GM21515 (cell line): ENCODE results near the gene WDR6.
A peak's percentile ranks its signal among the peaks of the same experiment; 100 is the strongest.

Source experiments
- ATAC-seq: cut with Tn5 transposase; IDR thresholded peaks from one replicate; pipeline ENCODE4 v1.9.1; 2021; ENCODE audit not compliant: unreplicated experiment

Gene WDR6

DNA sequence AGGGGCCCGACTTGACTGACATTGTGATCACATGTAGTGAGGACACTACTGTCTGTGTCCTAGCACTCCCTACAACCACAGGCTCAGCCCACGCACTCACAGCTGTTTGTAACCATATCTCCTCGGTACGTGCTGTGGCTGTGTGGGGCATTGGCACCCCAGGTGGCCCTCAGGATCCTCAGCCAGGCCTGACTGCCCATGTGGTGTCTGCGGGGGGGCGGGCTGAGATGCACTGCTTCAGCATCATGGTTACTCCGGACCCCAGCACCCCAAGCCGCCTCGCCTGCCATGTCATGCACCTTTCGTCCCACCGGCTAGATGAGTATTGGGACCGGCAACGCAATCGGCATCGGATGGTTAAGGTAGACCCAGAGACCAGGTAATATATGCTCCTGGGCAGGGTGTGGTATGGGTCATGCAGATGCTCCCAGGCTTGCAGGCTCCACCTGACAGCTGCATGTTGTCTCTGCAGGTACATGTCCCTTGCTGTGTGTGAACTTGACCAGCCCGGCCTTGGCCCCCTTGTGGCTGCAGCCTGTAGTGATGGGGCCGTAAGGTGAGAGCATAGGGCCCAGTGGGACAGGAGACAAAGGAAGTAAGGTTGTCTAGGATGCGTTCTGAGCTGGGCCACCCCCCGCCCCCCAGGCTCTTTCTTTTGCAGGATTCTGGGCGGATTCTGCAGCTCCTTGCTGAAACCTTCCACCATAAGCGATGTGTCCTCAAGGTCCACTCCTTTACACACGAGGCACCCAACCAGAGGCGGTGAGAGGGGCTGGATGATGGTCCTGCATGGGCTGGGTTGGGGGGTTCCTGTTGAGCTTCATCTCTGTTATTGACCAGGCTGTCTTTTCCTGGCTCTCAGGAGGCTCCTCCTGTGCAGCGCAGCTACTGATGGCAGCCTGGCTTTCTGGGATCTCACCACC lies 6.8 kb downstream of the WDR6 start:
- no peak for ATAC-seq

DNA sequence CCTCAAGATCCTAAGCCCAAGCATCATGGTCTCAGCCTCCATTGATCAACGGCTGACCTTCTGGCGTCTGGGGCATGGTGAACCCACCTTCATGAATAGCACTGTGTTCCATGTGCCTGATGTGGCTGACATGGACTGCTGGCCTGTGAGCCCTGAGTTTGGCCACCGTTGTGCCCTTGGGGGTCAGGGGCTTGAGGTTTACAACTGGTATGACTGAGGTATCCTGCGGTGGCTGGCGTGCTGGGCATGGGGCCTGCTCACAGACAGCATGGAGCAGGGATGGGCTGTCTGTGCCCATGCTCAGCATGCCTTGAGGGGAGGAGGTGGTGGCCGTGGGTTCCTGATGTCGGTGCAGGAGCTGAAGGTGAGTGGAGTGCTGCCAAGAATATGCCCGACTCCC lies 7.9 kb downstream of the WDR6 start:
- no peak for ATAC-seq

GRCh38 chr3:49015765-49016164 lies 8.6 kb downstream of the WDR6 start:
- ATAC-seq = no peak

- ATAC-seq = no peak
These were observed 9.4 kb downstream of the WDR6 start for GRCh38 chr3:49016414-49017228.

- ATAC-seq = no peak
These were observed 10.2 kb downstream of the WDR6 start for GRCh38 chr3:49017229-49017970.

DNA sequence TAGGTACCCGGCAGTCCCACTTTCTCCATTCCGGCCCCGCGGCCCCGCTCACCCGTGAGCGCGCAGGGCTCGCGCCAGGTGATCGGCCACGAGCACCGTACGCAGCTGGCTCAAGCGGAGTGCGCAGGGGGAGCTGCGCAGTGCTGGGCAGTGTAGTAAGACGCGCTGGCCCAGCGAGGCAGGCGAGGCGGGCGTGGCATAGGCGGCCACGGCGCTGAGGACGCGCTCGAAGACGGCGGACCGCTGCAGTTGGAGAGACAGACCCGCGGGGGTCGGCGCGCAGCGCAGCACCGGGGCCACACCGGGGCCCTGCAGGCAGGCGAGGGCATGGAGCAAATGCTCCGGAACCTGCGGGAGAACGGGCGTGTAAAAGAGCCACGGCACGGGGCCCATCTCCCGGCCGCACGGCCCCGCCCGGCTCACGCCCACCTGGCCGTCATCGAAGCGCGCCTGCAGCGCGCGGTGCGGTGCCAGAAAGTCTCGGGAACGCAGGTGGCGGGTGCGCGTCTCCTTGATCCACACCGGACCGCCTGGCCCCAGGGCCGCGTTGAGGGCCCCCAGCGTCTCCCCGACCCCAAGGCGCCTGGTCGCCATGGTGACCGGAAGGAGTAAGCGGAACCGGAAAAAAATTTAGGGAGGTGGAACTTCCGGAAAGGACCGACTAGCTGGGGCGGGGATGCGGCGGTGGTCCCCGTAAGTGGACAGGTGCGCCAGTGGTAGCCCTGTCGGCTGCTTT lies 10.9 kb downstream of the WDR6 start, which contains the start of gene DALRD3:
Gene DALRD3 (minus strand): TSS at position 610 of the 736 bp plus-strand sequence. CDS start 16 bp downstream, at position 594.
- no peak for ATAC-seq

- no peak for ATAC-seq
These were observed 11.5 kb downstream of the WDR6 start for GRCh38 chr3:49018707-49019006.

DNA sequence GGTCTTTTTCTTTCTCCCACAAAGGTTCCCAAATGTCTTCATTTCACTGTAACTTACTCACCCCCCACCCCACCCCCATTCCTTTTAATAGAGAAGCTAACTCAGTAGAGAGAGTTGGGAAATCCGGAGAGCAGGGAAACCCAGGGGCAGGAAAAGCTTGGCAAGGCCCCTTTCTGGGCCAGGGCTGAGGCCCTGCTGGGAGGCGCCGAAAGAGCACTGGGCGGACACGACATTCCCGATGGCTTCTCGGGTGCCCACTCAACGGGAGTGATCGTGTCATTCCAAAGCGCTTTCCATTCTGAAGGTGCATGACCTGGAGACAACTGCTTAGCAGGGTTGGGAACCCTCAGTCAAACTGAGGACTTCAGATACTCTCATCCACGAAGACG lies 12.7 kb downstream of the WDR6 start:
- no peak for ATAC-seq

GRCh38 chr3:49020330-49021212 lies 13.4 kb downstream of the WDR6 start:
- peak; percentile 7 for ATAC-seq

GRCh38 chr3:49021213-49021812 lies 14.1 kb downstream of the WDR6 start:
- ATAC-seq = peak; percentile 51

- peak; percentile 49 for ATAC-seq
These were observed 14.9 kb downstream of the WDR6 start, which contains the start of gene NDUFAF3 for GRCh38 chr3:49021813-49022687. Gene NDUFAF3 (plus strand): TSS chr3:49022121. CDS start chr3:49022145, 24 bp downstream.

DNA sequence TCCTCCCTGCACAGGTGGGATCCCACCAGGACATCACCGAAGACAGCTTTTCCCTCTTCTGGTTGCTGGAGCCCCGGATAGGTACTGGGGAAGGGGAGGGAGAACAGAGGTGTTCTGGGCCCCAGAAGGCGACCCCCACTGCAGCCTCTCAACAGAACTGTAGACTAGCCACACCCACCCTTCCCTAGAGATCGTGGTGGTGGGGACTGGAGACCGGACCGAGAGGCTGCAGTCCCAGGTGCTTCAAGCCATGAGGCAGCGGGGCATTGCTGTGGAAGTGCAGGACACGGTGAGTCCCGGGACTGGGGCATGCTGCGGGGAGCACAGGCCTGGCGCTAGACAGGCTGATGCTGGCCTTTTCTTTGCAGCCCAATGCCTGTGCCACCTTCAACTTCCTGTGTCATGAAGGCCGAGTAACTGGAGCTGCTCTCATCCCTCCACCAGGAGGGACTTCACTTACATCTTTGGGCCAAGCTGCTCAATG lies 15.5 kb downstream of the WDR6 start:
- ATAC-seq = no peak

- no peak for ATAC-seq
These were observed 16.6 kb downstream of the WDR6 start for GRCh38 chr3:49023775-49024174.

- no peak for ATAC-seq
These were observed 17.3 kb downstream of the WDR6 start for GRCh38 chr3:49024449-49024848.

DNA sequence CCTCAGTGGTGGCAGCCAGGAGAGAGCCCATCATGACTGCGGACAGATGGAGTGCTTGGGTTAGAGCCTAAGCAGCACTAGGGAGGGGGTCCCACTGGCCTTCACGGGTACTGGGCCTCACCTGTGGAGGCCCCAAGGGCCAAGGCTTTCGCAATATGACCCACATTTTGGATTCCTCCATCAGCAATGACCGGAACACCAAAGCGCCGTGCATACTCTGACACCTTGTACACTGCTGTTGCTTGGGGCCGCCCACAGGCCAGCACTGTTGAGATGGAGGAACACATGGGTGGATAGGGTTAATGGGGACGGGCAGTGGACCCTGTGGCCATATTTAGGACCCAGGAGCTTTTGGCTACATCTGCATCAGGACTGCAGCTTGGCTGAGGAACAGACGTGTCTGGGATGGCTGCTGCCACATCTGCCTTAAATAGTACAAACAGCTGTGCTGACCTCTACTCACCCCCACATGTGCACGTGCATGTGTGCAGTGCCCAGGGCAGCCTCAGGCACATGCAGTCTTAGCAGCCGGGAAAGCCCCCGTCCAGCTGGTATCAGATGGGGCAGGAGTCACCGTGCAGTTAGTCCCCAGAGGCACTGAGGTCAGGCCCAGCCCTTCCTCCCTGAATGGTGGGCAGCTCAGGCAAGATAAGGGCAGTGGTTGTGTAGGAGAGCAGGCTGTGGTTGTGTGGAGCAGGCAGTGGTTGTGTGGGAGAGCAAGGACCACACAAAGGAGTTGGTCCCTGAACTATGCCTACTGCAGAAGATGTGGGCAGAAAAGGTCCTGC lies 18.0 kb downstream of the WDR6 start:
- ATAC-seq = no peak

- no peak for ATAC-seq
These were observed 18.8 kb downstream of the WDR6 start for GRCh38 chr3:49025793-49026520.

DNA sequence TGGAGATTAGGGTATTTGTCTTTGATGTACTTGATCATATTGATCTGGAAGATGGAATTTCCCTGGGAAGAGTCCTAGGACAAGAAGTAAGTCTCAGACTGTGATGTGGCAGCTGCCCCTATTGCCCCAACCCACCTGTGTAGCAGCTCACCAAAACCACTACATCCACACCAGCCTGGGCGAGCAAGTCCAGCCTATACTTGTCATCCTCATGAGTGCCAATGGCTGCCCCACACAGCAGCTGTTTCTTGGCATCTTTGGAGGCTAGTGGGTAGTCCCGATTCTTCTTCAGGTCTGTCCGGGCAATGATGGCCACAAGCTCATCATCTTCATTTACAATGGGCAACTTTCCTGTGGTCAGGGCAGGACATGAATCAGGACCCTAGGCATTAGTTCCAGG lies 19.3 kb downstream of the WDR6 start:
- no peak for ATAC-seq
